Astrocyte (in vitro differentiated cells and primary cell): ENCODE measurements around the gene VPS37B. TPM values are rescaled to one million over a fixed set of nuclear protein-coding genes. Genes with fewer than 3 reads are reported as not detected.
"Not testable (repeated sequence)": the region's sequence is repeated elsewhere in the genome, so short reads cannot be mapped to it uniquely, and the experiment has no call there.

Source experiments
- DNase-seq: peaks from one replicate; pipeline ENCODE4 v3.0.0-alpha.2; 2010; ENCODE audit warnings: low read depth
- FAIRE-seq: peaks from 2 replicates; lab custom pipeline; 2011; peaks lifted over from hg19 to GRCh38; lab: Jason Lieb, UNC
- H2AFZ ChIP-seq: 2 replicates; pipeline ENCODE4 v1.6.0; 2012; ENCODE audit warnings: low read depth, low read length, inconsistent platforms
- H3K27ac ChIP-seq: 2 replicates; pipeline ENCODE4 v1.5.1; 2011; ENCODE audit warnings: low read depth, low read length, inconsistent platforms
- H3K27me3 ChIP-seq: 2 replicates; pipeline ENCODE4 v1.6.0; 2011; ENCODE audit warnings: low read length, inconsistent platforms; ENCODE audit not compliant: insufficient read depth
- H3K36me3 ChIP-seq: 2 replicates; pipeline ENCODE4 v1.5.1; 2011; ENCODE audit warnings: low read length, inconsistent platforms; ENCODE audit not compliant: insufficient read depth
- H3K4me1 ChIP-seq: 2 replicates; pipeline ENCODE4 v1.5.1; 2011; ENCODE audit warnings: low read length, inconsistent platforms; ENCODE audit not compliant: insufficient read depth
- H3K4me2 ChIP-seq: 2 replicates; pipeline ENCODE4 v1.6.0; 2012; ENCODE audit warnings: low read length, inconsistent platforms
- H3K4me3 ChIP-seq: 2 replicates; pipeline ENCODE4 v1.5.1; 2011; ENCODE audit warnings: low read depth, mild to moderate bottlenecking, low read length, inconsistent platforms; ENCODE audit not compliant: insufficient read depth
- H3K79me2 ChIP-seq: 2 replicates; pipeline ENCODE4 v1.6.0; 2012; ENCODE audit warnings: mild to moderate bottlenecking, low read length, inconsistent platforms; ENCODE audit not compliant: insufficient read depth
- H3K9ac ChIP-seq: 2 replicates; pipeline ENCODE4 v1.6.0; 2012; ENCODE audit warnings: mild to moderate bottlenecking, low read length, inconsistent platforms
- H3K9me3 ChIP-seq: 2 replicates; pipeline ENCODE4 v1.5.1; 2012; ENCODE audit warnings: low read depth, mild to moderate bottlenecking, low read length, inconsistent platforms; ENCODE audit not compliant: insufficient read depth
- H4K20me1 ChIP-seq: 2 replicates; pipeline ENCODE4 v1.6.0; 2012; ENCODE audit warnings: low read length, inconsistent platforms; ENCODE audit not compliant: insufficient read depth
- H3K27ac Mint-ChIP-seq: one replicate; pipeline ENCODE4 v1.8.0; 2021; ENCODE audit warnings: mild to moderate bottlenecking, mixed read lengths; ENCODE audit not compliant: unreplicated experiment
- H3K27me3 Mint-ChIP-seq: one replicate; pipeline ENCODE4 v1.8.0; 2021; ENCODE audit warnings: low read depth, mixed read lengths; ENCODE audit not compliant: unreplicated experiment
- H3K36me3 Mint-ChIP-seq: one replicate; pipeline ENCODE4 v1.8.0; 2021; ENCODE audit warnings: low read depth, mixed read lengths; ENCODE audit not compliant: unreplicated experiment
- H3K4me1 Mint-ChIP-seq: one replicate; pipeline ENCODE4 v1.8.0; 2021; ENCODE audit warnings: low read depth, mixed read lengths; ENCODE audit not compliant: unreplicated experiment
- H3K4me3 Mint-ChIP-seq: one replicate; pipeline ENCODE4 v1.8.0; 2021; ENCODE audit warnings: mild to moderate bottlenecking, moderate library complexity, mixed read lengths; ENCODE audit not compliant: unreplicated experiment
- H3K9me3 Mint-ChIP-seq: one replicate; pipeline ENCODE4 v1.8.0; 2021; ENCODE audit warnings: mild to moderate bottlenecking, mixed read lengths; ENCODE audit not compliant: unreplicated experiment
- CTCF ChIP-seq: IDR thresholded peaks from 2 replicates; pipeline ENCODE4 v1.5.1; 2011; ENCODE audit warnings: low read depth, mild to moderate bottlenecking, inconsistent platforms, low read length, moderate library complexity; ENCODE audit not compliant: insufficient read depth
- EZH2 ChIP-seq: IDR thresholded peaks from 2 replicates; pipeline ENCODE4 v1.6.1; 2012; ENCODE audit warnings: mild to moderate bottlenecking, low read length, inconsistent platforms; ENCODE audit not compliant: insufficient read depth
- total RNA-seq: library from RNA; stranded (reverse); gene quantifications from 2 replicates; pipeline ENCODE4 v1.2.1, GENCODE V29; 2021

VPS37B gene
- total RNA-seq, 1 donor from 2014 or later, result 31.4 TPM

- Histone ChIP-seq H3K9me3 (no peaks in the 10 kb centered on the region), H3K4me1 (peaks cover 38% of the 10 kb centered on the region), H3K79me2 (no peaks in the 10 kb centered on the region), H3K4me2 (no peak overlapping the region), H2AFZ (peak overlapping the region; percentile 32), H3K4me3 (no peak overlapping the region), H3K9ac (no peak overlapping the region), H3K27ac (no peak overlapping the region), H3K36me3 (no peaks in the 10 kb centered on the region), H3K27me3 (no peaks in the 10 kb centered on the region), H4K20me1 (no peaks in the 10 kb centered on the region)
- no peak for TF ChIP-seq CTCF
- TF ChIP-seq EZH2, result no peak
- Mint-ChIP-seq H3K4me3 (no peak overlapping the region), H3K36me3 (peaks cover 9% of the 10 kb centered on the region), H3K27ac (no peak overlapping the region), H3K9me3 (no peaks in the 10 kb centered on the region), H3K27me3 (no peaks in the 10 kb centered on the region), H3K4me1 (peaks cover 21% of the 10 kb centered on the region)
- no peak for DNase-seq
- no peak for FAIRE-seq
Measured at GRCh38 chr12:122943196-122943595, 47.3 kb upstream of the VPS37B start.

- Mint-ChIP-seq H3K36me3 (peaks cover 9% of the 10 kb centered on the region), H3K4me1 (peaks cover 21% of the 10 kb centered on the region), H3K27me3 (no peaks in the 10 kb centered on the region), H3K9me3 (no peaks in the 10 kb centered on the region), H3K27ac (no peak overlapping the region), H3K4me3 (peak overlapping the region; percentile 11)
- no peak overlapping the region for H3K27ac ChIP-seq
- H3K36me3 ChIP-seq, result no peaks in the 10 kb centered on the region
- no peak overlapping the region for H3K4me3 ChIP-seq
- TF ChIP-seq EZH2 (no peak), CTCF (no peak)
- no peak overlapping the region for H3K4me2 ChIP-seq
- H3K9ac ChIP-seq, result no peak overlapping the region
- no peaks in the 10 kb centered on the region for H3K79me2 ChIP-seq
- H3K27me3 ChIP-seq, result no peaks in the 10 kb centered on the region
- no peaks in the 10 kb centered on the region for H4K20me1 ChIP-seq
- H2AFZ ChIP-seq, result no peak overlapping the region
- DNase-seq (no peak), FAIRE-seq (no peak)
- H3K4me1 ChIP-seq, result peaks cover 37% of the 10 kb centered on the region
- H3K9me3 ChIP-seq, result no peaks in the 10 kb centered on the region
Measured at GRCh38 chr12:122942637-122943036, 46.7 kb upstream of the VPS37B start.

GRCh38 chr12:122941351-122941750 is 45.4 kb upstream of the VPS37B start:
- peaks cover 25% of the 10 kb centered on the region for H3K4me1 ChIP-seq
- not testable (repeated sequence) for DNase-seq

More at GRCh38 chr12:122941351-122941750, 45.4 kb upstream of the VPS37B start:
- H3K4me3 ChIP-seq, H2AFZ ChIP-seq, H3K9ac ChIP-seq, H3K27ac ChIP-seq, H4K20me1 ChIP-seq, H3K36me3 ChIP-seq, H3K27me3 Mint-ChIP-seq, H3K27me3 ChIP-seq, H3K27ac Mint-ChIP-seq, H3K4me2 ChIP-seq, H3K9me3 Mint-ChIP-seq, H3K36me3 Mint-ChIP-seq, H3K79me2 ChIP-seq, H3K4me3 Mint-ChIP-seq, H3K9me3 ChIP-seq, FAIRE-seq: not testable (repeated sequence)
- peaks cover 11% of the 10 kb centered on the region for H3K4me1 Mint-ChIP-seq
